K562 (cell line): ENCODE data around the gene WBP1. TPM values are rescaled to one million over a fixed set of nuclear protein-coding genes. Genes with fewer than 3 reads are reported as not detected.

Experiments
- ATAC-seq: fragments of 200-7000 bp; cut with Tn5 transposase; 3 replicates; pipeline ENCODE4 v1.9.1; 2020; ENCODE audit warnings: moderate library complexity
- BruUV-seq: library from RNA; stranded (reverse); fragments of 400-500 nt; replicated peaks from 2 replicates; lab custom pipeline; 2021; lab: Mats Ljungman, UMichigan
- CTCF ChIA-PET: fragments of 300-600 bp; formaldehyde crosslinking; extraction: SDS; loops from one replicate; lab custom pipeline; 2021; ENCODE audit warnings: low intra/inter-chr PET ratio; lab: Yijun Ruan, JAX
- POLR2A ChIA-PET: fragments of 300-600, 350-650 bp; sonication (Branson Sonifier 250); formaldehyde crosslinking; extraction: SDS; loops from one replicate; lab custom pipeline; 2021; ENCODE audit warnings: antibody characterized with exemption, inconsistent platforms; lab: Yijun Ruan, JAX
- DNase-seq, 4 experiments: peaks; one replicate each; pipeline versions ENCODE4 v3.0.0 to v3.0.0-alpha.2; 2011 to 2018; ENCODE audit warnings: low spot score in 3 of 4, mixed read lengths in 3 of 4; ENCODE audit errors: extremely low read depth in 1 of 4
- FAIRE-seq: peaks from 2 replicates; lab custom pipeline; 2011; peaks lifted over from hg19 to GRCh38; lab: Jason Lieb, UNC
- H2AFZ ChIP-seq: 2 replicates; pipeline ENCODE4 v1.6.0; 2011; ENCODE audit warnings: low read depth, low read length, control low read depth, inconsistent platforms
- H3K27ac ChIP-seq: fragments of 200-600 bp; 3 replicates; pipeline ENCODE4 v1.8.0; 2011; ENCODE audit warnings: low read depth, mild to moderate bottlenecking, control low read depth, inconsistent platforms, low read length, moderate library complexity, mixed read lengths; ENCODE audit errors: extremely low read depth
- H3K27me3 ChIP-seq, 2 experiments: fragments of 300-600 bp in 1 of 2; 2 replicates in 1 of 2; 3 replicates in 1 of 2; pipeline versions ENCODE4 v1.6.0 to v1.8.0; 2011; ENCODE audit warnings: inconsistent platforms in 2 of 2, low read length in 2 of 2, mild to moderate bottlenecking in 1 of 2, mixed read lengths in 1 of 2, moderate library complexity in 1 of 2; ENCODE audit not compliant: control insufficient read depth in 2 of 2, insufficient read depth in 2 of 2
- H3K36me3 ChIP-seq: fragments of 300-600 bp; 3 replicates; pipeline ENCODE4 v1.8.0; 2011; ENCODE audit warnings: mild to moderate bottlenecking, low read length, inconsistent platforms; ENCODE audit not compliant: control insufficient read depth, insufficient read depth
- H3K4me1 ChIP-seq, 2 experiments: fragments of 200-600 bp in 1 of 2; replicated peaks in 1 of 2; 2 replicates in 1 of 2; 3 replicates in 1 of 2; pipeline versions ENCODE4 v1.5.1 to v1.8.0; 2011; ENCODE audit warnings: inconsistent platforms in 2 of 2, low read length in 2 of 2, mild to moderate bottlenecking in 1 of 2, mixed read lengths in 1 of 2, moderate library complexity in 1 of 2; ENCODE audit not compliant: control insufficient read depth in 2 of 2, insufficient read depth in 2 of 2
- H3K4me2 ChIP-seq: 2 replicates; pipeline ENCODE4 v1.6.1; 2011; ENCODE audit warnings: low read length, control low read depth, inconsistent platforms, mixed read lengths; ENCODE audit not compliant: insufficient read depth
- H3K4me3 ChIP-seq: fragments of 200-600 bp; sonication (generic), shearing (Covaris generic); 2 replicates; pipeline ENCODE4 v1.5.1; 2016; ENCODE audit warnings: control low read depth, inconsistent platforms
- H3K79me2 ChIP-seq: fragments of 200-600 bp; 3 replicates; pipeline ENCODE4 v1.8.0; 2011; ENCODE audit warnings: low read length, inconsistent platforms; ENCODE audit not compliant: control insufficient read depth, insufficient read depth
- H3K9ac ChIP-seq, 2 experiments: 2 replicates each; pipeline versions ENCODE4 v1.6.0 to v1.6.1; 2011; ENCODE audit warnings: low read depth in 2 of 2, low read length in 2 of 2, control low read depth in 1 of 2, inconsistent platforms in 1 of 2, mild to moderate bottlenecking in 1 of 2, mixed read lengths in 1 of 2; ENCODE audit not compliant: insufficient read depth in 1 of 2
- H3K9me1 ChIP-seq: one replicate; pipeline ENCODE4 v1.6.0; 2011; ENCODE audit warnings: inconsistent platforms, mild to moderate bottlenecking, low read length, moderate library complexity; ENCODE audit not compliant: control insufficient read depth, insufficient read depth
- H3K9me3 ChIP-seq: replicated peaks from 2 replicates; pipeline ENCODE4 v1.5.1; 2011; ENCODE audit warnings: low read depth, low read length, inconsistent platforms; ENCODE audit not compliant: control insufficient read depth, insufficient read depth
- H4K20me1 ChIP-seq: replicated peaks from 2 replicates; pipeline ENCODE4 v1.6.1; 2011; ENCODE audit warnings: low read length, inconsistent platforms, mixed read lengths; ENCODE audit not compliant: control insufficient read depth, insufficient read depth
- E2F6 ChIP-seq, 2 experiments: IDR thresholded peaks; 2 replicates each; pipeline ENCODE4 v1.6.1; 2011; ENCODE audit warnings: borderline replicate concordance in 1 of 2, control low read depth in 1 of 2, low read depth in 1 of 2, low read length in 1 of 2, mild to moderate bottlenecking in 1 of 2, mixed read lengths in 1 of 2, moderate library complexity in 1 of 2; ENCODE audit not compliant: insufficient read depth in 1 of 2, insufficient read length in 1 of 2, poor library complexity in 1 of 2, severe bottlenecking in 1 of 2; ENCODE audit errors: extremely low read depth in 1 of 2
- ELF1 ChIP-seq: fragments of 200-800 bp; sonication (Bioruptor generic); IDR thresholded peaks from 2 replicates; pipeline ENCODE4 v1.6.1; 2016; ENCODE audit warnings: missing genetic modification characterization, missing compliant biosample characterization
- FOXA1 ChIP-seq: fragments of 450-650 bp; IDR thresholded peaks from 2 replicates; pipeline ENCODE4 v1.6.1; 2016; ENCODE audit warnings: mild to moderate bottlenecking, borderline replicate concordance
- MED1 ChIP-seq: sonication (generic); formaldehyde crosslinking; IDR thresholded peaks from 2 replicates; pipeline ENCODE4 v1.8.1; 2023; ENCODE audit warnings: missing genetic modification reagents, borderline replicate concordance
- TAL1 ChIP-seq: fragments of 450-650 bp; IDR thresholded peaks from 2 replicates; pipeline ENCODE4 v1.6.1; 2016; ENCODE audit warnings: mild to moderate bottlenecking
- TBP ChIP-seq: optimal IDR thresholded peaks from 2 replicates; pipeline ENCODE3; 2011; ENCODE audit warnings: low read depth, low read length, improper control_type of control experiment
- ZFP1 ChIP-seq: fragments of 450-650 bp; formaldehyde crosslinking; IDR thresholded peaks from 2 replicates; pipeline ENCODE4 v1.4.0; 2020; ENCODE audit warnings: mild to moderate bottlenecking, mixed read lengths
- ZNF174 ChIP-seq: fragments of 250-450 bp; sonication (Bioruptor Pico); IDR thresholded peaks from 2 replicates; pipeline ENCODE4 v1.4.0; 2020; ENCODE audit warnings: mild to moderate bottlenecking
- ZNF277 ChIP-seq: fragments of 250-450 bp; sonication (Bioruptor Pico); IDR thresholded peaks from 2 replicates; pipeline ENCODE4 v1.8.0; 2022; ENCODE audit warnings: inconsistent platforms, mild to moderate bottlenecking, moderate library complexity, borderline replicate concordance
- WGBS: fragments of 100-300 bp; shearing (Covaris generic); methylation state at CpG from one replicate; pipeline ENCODE4 v1.1.6; 2016; ENCODE audit warnings: low coverage, mixed read lengths; ENCODE audit not compliant: insufficient coverage; ENCODE audit errors: missing lambda C conversion rate; 5-methylcytosine and 5-hydroxymethylcytosine counted together
- in situ Hi-C: fragments of 300-500 bp; cut with MboI; formaldehyde crosslinking; loops from 4 replicates; pipeline ENCODE4 v1.15.0; 2018; ENCODE audit warnings: inconsistent platforms, mixed read lengths
- intact Hi-C: fragments of 100-400 bp; cut with micrococcal nuclease; formaldehyde crosslinking; loops from 2 replicates; pipeline ENCODE4 v1.14.2; 2022
- polyA plus RNA-seq, 8 experiments: library from polyadenylated mRNA; depleted of rRNA in 4 of 8; stranded (reverse) in 5 of 8; unstranded in 3 of 8; fragments of >200 nt; fragmentation: Nextera tagmentation in 2 of 8; fragmentation: Illumina TruSeq in 1 of 8; extraction: Ambion mirVana in 2 of 8; extraction: Trizol in 1 of 8; gene quantifications; 2 replicates each; pipeline versions ENCODE4 v1.2.1 to v1.2.3, GENCODE V29; 2011 to 2014; ENCODE audit warnings: inconsistent platforms in 1 of 8, missing spikeins in 1 of 8
- total RNA-seq, 7 experiments: library from RNA; depleted of rRNA in 6 of 7; stranded (reverse); fragments of >200 nt in 6 of 7; fragmentation: Illumina TruSeq in 2 of 7; extraction: Trizol in 2 of 7; gene quantifications; 2 replicates each; pipeline versions ENCODE4 v1.2.1 to v1.2.3, GENCODE V29; 2011 to 2021; ENCODE audit warnings: low replicate concordance in 1 of 7

The WBP1 gene
- total and polyA plus RNA-seq, 9 of the 15 experiments (the other 6 are each of a cell fraction or from before 2014, with no cell fraction given) = 1.9 to 27.7 (median 14.2) TPM

- BruUV-seq = no TSS peak
- no peaks in the 10 kb centered on the region; the same call in 1 of the 2 replicates for H4K20me1 ChIP-seq
- H3K36me3 ChIP-seq = peaks cover 25% of the 10 kb centered on the region
- ATAC-seq (peak; percentile 22), FAIRE-seq (no peak), DNase-seq (no peak)
- CTCF ChIA-PET = no interaction called here
- in situ Hi-C loops (no loop called here), intact Hi-C loops (no loop called here)
- H3K9me1 ChIP-seq = no peaks in the 10 kb centered on the region
- H3K4me3 ChIP-seq = peak overlapping the region; percentile 88
- peak overlapping the region; percentile 85 to 99 for H3K9ac ChIP-seq
- peaks cover 21% of the 10 kb centered on the region for H3K79me2 ChIP-seq
- H3K4me1 ChIP-seq = peaks cover 7 to 32% of the 10 kb centered on the region in 2 experiments; a peak in 3 of 5 replicates
- peak overlapping the region; percentile 90 for H3K4me2 ChIP-seq
- WGBS = 0% methylated on average over 7 of the region's 13 CpGs
- POLR2A ChIA-PET = interaction anchor here (1.0 kb wide), 2 partner anchors 9 to 10 kb away, joined by 3 read pairs; partner anchors contain the start of gene INO80B
- no peaks in the 10 kb centered on the region for H3K9me3 ChIP-seq
- H2AFZ ChIP-seq = peak overlapping the region; percentile 89
- H3K27ac ChIP-seq = peak overlapping the region; percentile 73
- H3K27me3 ChIP-seq = no peaks in the 10 kb centered on the region
- TF ChIP-seq ZNF277 (no peak), TAL1 (no peak), MED1 (CRISPR knock-in tag) (no peak), ZNF174 (no peak), ZFP1 (CRISPR knock-in tag) (no peak), ELF1 (tag) (no peak), E2F6 (IDR thresholded peaks at IDR 0.05; ENCODE audit: borderline replicate concordance in 1 of 2, extremely low read depth in 1 of 2, insufficient read depth in 1 of 2, insufficient read length in 1 of 2, low read depth in 1 of 2, low read length in 1 of 2, poor library complexity in 1 of 2, severe bottlenecking in 1 of 2) (peak in 1 of 2 experiments; percentile 63), FOXA1 (no peak), TBP (no peak)
Measured at GRCh38 chr2:74464406-74464805, 6.2 kb downstream of the WBP1 start.
